Spleen (tissue), 7 donors: ENCODE measurements around the gene ZER1.

Experiments used
- POLR2AphosphoS5 ChIP-seq, 3 donors: sonication (generic); formaldehyde crosslinking; IDR thresholded peaks; one replicate each; pipeline ENCODE4 v1.5.1; 2017; ENCODE audit warnings: antibody characterized with exemption in 3 of 3
- TF ChIP-seq, protein P1 (sequence below), 11 experiments: fragments of 200-600 bp in 7 of 11; fragments of 450-650 bp in 4 of 11; sonication (generic) in 4 of 11; IDR thresholded peaks in 8 of 11; conservative IDR thresholded peaks in 3 of 11; 1 replicate in 7 of 11; 2 replicates in 4 of 11; pipeline versions ENCODE4 v1.4.0 to v1.8.0; 2016 to 2021; ENCODE audit warnings: antibody characterized with exemption in 11 of 11, inconsistent platforms in 4 of 11, mild to moderate bottlenecking in 1 of 11
- donor health status: DM: no; HTN: no; CAD: no; lungs with moderate emphysema.
- donor health status: DM: no; HTN: no; CAD: no.
- donor health status: DM: no; HTN: no; CAD: no.

DNA sequence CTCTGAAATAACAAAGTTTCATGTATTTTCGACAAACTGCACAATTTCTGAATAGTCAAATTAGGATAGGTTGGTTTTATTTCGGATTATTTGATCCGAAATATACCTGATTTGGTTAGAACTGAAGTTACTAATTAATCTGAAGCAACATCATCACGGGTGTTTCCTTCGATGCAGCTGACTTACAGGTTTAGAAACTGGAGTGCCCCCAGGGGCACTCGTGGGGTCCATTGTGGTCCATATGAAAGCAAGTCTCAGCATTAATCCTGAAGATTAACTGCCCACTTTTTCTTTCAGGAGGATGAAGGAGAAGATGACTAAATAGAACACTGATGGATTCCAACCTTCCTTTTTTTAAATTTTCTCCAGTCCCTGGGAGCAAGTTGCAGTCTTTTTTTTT lies 77.4 kb downstream of the ZER1 start:
- TF ChIP-seq, protein P1, sequence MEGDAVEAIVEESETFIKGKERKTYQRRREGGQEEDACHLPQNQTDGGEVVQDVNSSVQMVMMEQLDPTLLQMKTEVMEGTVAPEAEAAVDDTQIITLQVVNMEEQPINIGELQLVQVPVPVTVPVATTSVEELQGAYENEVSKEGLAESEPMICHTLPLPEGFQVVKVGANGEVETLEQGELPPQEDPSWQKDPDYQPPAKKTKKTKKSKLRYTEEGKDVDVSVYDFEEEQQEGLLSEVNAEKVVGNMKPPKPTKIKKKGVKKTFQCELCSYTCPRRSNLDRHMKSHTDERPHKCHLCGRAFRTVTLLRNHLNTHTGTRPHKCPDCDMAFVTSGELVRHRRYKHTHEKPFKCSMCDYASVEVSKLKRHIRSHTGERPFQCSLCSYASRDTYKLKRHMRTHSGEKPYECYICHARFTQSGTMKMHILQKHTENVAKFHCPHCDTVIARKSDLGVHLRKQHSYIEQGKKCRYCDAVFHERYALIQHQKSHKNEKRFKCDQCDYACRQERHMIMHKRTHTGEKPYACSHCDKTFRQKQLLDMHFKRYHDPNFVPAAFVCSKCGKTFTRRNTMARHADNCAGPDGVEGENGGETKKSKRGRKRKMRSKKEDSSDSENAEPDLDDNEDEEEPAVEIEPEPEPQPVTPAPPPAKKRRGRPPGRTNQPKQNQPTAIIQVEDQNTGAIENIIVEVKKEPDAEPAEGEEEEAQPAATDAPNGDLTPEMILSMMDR (IDR thresholded peaks at IDR 0.05 in 8 of 11, conservative IDR thresholded peaks at IDR 0.05 in 3 of 11): no peak
- TF ChIP-seq POLR2AphosphoS5 (IDR thresholded peaks at IDR 0.05): no peak
